HG03520 (cell line): ENCODE results near the gene ADGRB2.

Source experiments
- ATAC-seq: cut with Tn5 transposase; IDR thresholded peaks from one replicate; pipeline ENCODE4 v1.9.1; 2021; ENCODE audit warnings: mild to moderate bottlenecking, moderate library complexity; ENCODE audit not compliant: unreplicated experiment

ADGRB2 gene

DNA sequence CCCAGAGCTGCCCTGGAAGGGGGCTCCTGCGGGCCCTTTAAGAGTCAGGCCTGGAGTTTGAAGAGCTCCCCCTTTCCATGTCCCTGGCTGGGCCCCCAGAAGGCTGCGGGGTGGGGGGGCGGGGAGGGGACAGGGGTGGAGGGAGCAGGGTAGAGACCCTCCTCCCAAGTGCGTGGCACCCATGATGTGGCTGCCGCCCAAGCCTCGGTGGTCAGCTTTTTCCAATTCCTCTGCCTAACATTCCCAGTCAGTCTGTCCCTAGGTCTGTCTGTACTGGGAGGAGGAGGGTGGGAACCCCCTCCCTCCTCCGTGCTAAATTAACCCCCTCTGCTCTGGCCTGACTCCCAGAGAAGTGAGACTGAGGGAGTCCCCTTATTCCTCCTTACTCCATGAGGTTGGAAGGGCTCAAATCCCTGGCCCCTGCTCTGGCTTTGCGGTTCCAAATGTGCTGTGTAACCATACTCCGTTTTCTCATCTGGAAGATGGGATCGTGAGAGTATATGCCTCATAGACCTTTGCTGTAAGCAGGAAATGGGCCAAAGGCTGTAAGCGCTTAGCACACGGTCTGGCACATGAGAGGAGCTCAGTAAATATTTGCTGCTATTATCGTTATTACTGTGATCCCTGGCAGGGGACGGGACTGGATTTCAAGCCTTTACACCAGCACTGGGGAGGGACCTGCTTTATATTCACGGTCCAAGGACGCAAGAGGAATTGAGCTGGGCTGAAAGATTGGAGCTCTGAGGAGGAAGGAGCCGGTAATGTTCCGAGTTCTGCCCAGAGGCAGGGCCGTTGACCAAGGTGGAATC, 59.7 kb downstream of the ADGRB2 start:
- no peak for ATAC-seq

GRCh38 chr1:31703431-31704270, 60.5 kb downstream of the ADGRB2 start, which contains the start of gene COL16A1:
TSS of gene COL16A1 (minus strand) at chr1:31704017. CDS start at chr1:31702193, 1,824 bp downstream.
- no peak for ATAC-seq

GRCh38 chr1:31702836-31703404, 61.2 kb downstream of the ADGRB2 start:
- no peak for ATAC-seq

DNA sequence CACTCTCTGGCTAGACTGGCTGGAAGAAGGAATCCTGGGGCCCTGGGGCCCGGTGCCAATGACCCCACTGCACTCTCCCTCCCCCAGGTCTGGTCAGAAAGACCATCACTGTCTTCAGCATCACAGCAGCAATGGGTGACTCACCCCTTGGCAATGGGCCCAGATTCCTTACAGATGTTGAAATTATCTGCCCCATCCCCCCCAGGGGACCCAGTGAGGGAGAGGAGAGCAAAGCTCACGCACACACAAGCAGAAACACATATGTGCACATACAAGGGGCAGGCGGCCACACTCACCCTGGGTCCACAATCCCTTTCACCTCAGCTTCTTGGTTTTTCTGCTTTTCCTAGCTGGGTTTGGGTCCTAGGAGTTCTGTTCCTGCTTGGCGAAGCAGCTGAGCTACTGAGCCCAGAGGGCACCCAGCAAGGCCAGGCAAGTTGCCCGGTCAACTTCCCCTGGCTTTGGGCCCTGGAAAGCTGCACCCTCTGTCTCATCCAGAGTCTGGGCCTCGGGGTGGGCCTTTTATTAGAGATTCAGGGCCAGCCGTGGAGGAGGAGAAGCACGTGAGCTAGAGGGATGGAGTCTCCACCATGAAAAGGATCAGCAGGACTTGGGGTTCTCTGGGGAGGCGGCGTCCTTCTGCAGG, 62.9 kb downstream of the ADGRB2 start:
- ATAC-seq: no peak

DNA sequence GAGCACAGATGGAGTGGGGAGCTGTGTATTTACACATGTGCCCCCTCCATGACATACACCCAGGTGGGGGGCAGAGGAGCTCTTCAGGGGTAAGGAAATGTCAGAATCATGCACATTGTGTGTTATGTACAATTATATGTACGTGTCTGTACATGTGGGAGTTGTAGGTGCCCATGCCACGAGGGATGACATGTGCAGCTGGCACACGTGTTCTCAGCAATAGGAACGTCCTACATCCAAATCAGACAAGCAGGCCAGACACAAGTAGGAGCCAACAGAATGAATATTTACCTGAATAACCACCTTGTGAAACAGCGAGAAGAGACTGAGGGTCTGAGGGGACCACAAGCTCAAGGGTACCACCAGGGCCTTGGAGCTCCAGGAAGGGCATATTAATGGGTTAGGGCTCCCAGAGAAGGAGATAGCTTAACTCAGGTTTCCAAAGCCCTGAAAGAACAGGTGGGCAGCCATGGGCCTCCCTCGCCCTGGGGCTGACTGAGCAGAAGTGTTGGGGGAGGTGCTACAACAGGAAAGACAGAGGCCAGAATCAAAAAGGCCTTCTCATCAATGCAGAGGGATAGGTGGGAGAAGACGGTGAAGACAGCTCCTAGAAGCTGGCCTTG, 63.6 kb downstream of the ADGRB2 start:
- no peak for ATAC-seq

GRCh38 chr1:31699341-31699891, 64.7 kb downstream of the ADGRB2 start:
- no peak for ATAC-seq

GRCh38 chr1:31697369-31697984, 66.7 kb downstream of the ADGRB2 start:
- ATAC-seq: no peak

GRCh38 chr1:31696242-31696641, 67.9 kb downstream of the ADGRB2 start:
- no peak for ATAC-seq

GRCh38 chr1:31695327-31695726, 68.8 kb downstream of the ADGRB2 start:
- no peak for ATAC-seq

- ATAC-seq: no peak
These were observed 69.2 kb downstream of the ADGRB2 start for GRCh38 chr1:31694964-31695313.

- no peak for ATAC-seq
These were observed 69.8 kb downstream of the ADGRB2 start for GRCh38 chr1:31694069-31694963.

DNA sequence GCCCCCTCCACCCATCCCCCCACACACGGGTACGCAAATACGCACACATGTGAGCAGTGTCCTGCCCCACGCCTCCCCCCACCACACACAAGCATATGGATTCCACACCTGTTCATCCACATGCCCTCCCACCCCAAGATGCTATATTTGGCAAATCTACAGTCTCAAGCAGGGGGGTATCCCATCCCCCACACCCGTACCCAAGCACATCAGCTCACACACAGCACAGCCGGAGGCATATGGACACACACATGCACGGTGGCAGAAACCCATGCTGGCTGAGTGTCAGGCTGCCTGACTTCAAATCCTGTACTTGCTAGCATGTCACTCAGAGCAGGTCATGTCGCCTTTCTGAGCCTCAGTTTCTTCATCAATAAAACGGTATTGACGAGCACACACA, 70.9 kb downstream of the ADGRB2 start:
- ATAC-seq: no peak

- no peak for ATAC-seq
These were observed 72.2 kb downstream of the ADGRB2 start for GRCh38 chr1:31691951-31692350.

DNA sequence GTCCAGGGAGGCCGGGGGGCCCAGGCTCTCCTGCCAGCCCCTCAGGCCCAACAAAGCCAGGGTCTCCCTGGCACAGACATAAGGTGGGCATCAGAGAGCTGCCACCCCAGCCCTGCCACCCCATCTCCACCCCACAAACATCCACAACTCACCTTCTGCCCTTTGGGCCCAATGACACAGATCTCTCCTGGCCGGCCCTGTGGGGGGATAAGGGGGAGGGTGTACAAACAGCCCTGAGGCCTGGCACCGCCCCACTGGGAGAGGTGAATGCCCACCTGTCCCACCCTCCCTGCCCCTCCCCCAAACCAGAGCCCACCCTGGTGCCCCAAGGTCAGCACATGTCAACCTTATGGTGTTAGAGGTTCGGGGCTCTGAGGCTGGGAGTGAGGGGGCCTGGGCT, 72.7 kb downstream of the ADGRB2 start:
- no peak for ATAC-seq

GRCh38 chr1:31690921-31691320, 73.2 kb downstream of the ADGRB2 start:
- ATAC-seq: no peak

DNA sequence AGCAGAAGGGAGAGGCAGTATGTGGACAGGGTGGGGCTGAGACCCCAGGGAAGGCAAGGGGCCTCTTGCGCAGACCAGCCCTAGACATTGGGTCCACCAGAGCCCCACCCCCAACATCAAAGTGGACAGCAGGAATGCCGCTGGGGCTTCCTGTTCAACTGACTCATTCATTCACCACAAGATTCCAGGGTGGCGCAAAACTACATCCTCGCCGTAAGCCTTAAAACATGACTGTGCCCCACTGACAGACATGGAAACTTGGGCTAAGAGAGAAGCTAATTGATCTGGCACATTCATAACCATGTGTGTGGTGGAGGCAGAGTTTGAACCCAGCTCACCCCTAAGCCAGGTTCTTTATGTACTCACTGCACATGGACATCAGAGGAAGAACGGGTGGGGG, 74.3 kb downstream of the ADGRB2 start:
- no peak for ATAC-seq

GRCh38 chr1:31689379-31689778, 74.8 kb downstream of the ADGRB2 start:
- no peak for ATAC-seq

DNA sequence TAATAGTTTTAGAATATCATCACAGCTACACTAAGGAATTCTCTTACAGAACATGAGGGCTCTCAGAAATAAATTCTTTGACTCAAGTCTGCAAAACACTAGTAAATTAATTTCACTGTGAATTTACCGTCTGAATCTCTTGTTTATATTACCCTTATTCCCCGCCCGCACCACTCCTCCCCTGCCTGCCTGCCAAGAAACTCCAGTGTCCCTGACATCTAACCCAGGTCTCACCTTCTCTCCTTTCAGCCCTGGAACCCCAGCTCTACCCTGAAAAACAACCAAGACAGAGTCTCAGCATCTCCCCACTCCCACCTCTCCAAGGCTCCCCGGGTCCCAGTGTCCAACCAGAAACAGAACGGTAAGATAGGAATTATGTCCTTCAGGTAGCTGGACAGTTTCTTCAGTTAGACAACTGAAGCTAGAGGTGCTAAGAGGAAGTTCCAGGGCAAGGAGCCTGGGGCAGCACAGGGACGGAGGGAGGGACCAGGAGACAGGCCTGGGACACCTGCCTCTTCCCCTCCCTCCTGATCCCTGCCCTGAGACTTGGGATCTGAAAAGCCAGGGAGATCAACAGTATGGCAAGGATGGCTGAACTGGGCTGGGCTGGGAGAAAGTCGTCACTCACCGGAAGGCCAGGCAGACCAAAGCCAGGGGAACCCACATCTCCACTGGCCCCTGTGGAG, 75.8 kb downstream of the ADGRB2 start:
- no peak for ATAC-seq
